GM18870 (cell line): Measurements from ENCODE around the gene PSMC2.
"Not testable (repeated sequence)": the region's sequence is repeated elsewhere in the genome, so short reads cannot be mapped to it uniquely, and the experiment has no call there.

Experiments
- ATAC-seq: cut with Tn5 transposase; IDR thresholded peaks from one replicate; pipeline ENCODE4 v1.9.1; 2021; ENCODE audit warnings: moderate library complexity; ENCODE audit not compliant: unreplicated experiment

Gene PSMC2

DNA sequence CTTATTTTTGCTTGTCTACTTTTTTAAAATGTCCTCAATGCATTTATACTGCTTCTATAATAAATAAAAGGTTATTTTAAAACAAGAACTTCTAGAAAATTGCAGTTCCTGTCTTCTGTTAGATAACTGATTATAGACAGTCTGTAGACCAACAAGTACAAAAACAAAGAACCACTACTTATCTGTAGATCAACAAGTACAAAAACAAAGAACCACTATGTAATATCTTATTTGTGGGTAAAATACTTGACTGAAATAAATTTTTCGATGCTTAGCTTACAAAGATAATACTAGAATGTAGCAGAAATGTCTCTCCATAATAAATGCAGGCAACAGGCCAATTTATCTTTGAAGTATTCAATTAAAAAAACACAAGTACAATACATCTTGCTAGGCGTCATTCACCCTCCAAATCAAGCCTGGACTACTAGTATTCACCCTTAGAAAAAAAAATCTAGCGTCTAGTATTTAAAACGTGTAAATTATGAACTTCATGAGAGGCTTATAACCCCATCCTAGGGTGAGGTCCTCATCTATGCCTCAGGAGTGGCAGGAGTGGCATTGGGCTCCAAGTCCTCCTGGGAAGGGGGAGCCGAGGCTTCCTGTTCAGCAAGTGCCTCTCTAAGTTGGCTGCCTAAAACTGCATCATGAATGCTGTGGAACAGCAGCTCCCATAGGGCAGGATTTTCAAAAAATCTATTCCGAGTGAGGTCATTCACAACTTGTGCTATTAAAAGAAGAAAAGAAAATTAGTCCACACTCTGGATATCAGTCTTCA lies 26.6 kb downstream of the PSMC2 start:
- no peak for ATAC-seq

DNA sequence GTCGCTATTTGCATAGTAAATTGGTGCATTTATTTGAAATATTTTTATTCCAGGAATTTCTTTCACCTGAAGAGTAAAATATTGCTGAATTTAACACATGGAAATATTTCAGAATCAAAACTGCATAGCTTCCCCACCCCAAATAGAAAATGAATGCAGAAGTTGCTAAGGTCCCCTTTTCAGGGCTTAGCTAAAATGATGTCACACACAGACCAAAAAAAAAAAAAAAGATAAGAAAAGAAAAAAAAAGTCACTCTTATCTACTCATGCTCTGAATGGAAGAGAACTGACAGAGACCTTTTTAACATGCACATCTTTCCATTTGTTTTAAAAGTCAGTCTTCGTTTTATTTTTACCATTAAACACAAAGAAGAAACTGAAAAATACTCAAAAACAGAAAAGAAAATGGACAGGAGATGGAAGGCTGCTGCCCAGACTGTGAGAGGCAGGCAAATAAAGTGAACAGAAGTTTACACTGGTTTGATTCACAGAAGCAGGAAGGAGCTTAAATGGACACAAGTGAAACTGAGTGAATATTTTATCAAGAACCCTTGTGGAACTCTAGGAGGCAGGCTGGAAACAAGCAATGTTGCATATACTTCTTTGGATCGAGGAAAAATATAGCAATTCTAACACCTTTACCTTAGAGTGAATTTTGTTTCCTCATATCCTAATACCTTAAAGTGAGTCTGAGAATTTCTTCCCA lies 32.0 kb downstream of the PSMC2 start:
- no peak for ATAC-seq

DNA sequence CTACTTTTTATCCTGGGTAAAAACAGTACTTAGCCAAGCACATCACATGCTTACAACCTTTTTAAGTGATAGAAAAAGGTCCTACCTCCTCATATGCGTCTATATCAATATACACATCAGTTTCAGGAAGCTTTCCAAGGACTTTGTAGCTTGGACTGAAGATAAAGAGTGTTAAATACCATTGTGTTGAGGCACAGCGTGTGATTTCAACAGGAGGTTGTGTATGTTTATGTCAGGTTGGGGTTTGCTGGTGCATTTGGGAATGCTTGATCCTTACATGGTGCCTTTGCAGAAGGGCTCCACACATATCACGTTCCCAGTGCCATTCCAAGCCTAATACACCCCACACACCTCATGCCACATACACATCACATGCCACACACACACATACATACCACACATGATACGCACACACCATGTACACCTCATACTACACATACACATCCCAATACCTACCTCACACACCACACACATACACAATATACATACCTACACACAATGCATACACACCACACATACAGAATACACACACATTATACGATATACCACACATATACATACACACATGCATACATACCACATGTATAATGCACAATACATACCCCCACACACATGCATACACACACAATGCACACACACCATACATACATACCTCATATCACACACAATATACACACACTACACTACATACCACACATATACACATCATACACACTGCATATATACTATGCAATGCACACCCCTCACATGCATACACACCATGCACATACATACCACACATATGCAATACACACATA lies 33.1 kb downstream of the PSMC2 start:
- ATAC-seq, result no peak

DNA sequence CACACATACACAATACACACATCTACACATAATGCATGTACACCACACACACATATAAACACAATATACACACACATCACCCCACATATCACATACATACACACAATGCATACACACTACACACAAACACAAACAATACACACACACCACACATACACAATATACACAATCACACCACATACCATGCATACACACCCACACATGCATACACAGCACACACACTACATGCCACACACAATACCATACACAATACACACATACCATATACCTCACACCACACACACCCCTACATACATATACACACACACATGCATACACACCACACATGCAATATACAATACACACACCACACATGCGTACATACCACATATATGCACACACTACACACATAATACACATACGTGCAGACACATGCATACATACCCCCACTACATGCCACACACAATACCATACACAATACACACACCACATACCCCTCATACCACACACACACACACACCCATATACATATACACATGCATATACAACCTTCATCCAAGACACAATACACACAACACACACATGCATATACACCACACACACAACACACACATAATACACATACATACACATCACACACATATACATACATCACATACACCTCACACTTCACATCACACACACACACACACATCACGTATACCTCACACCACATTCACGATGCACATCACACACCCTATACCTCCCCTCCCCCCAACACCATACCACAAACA lies 34.0 kb downstream of the PSMC2 start:
- ATAC-seq, result no peak

DNA sequence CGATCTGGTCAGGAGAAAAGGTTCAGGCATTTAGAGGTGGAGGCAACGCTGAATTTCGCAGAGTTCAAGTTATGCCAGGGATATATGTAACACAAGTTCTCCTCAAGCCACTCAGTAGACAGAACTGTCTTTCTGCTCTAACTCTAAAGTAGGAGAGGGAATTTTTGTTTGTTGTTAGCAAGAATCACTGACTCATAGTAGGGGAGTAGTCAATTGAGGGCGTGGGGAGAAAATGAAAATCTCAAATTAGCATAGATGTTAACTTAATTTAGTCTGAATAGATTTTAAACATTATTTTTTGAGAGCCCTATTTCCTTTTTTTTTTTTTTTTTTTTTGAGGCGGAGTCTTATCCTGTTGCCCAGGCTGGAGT lies 34.6 kb downstream of the PSMC2 start:
- ATAC-seq, result no peak

DNA sequence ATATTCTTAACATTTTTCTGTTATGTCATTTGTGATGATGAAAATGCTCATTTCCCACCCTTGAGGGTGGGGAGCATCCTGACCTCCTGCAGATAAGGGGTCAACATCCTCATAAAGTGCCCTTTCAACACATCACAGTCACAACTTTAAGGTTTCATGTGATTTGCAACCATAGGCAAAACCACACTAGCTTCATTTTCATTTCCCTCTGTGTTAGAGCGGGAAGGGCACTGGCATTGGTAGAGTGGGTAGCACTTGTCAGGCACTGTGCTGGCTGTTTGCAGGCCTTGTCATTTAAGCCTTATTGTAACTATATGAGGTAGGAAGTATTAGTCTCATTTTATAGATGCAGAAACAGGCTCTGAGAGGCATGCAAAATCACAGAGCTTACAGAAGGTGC lies 39.8 kb downstream of the PSMC2 start:
- no peak for ATAC-seq

DNA sequence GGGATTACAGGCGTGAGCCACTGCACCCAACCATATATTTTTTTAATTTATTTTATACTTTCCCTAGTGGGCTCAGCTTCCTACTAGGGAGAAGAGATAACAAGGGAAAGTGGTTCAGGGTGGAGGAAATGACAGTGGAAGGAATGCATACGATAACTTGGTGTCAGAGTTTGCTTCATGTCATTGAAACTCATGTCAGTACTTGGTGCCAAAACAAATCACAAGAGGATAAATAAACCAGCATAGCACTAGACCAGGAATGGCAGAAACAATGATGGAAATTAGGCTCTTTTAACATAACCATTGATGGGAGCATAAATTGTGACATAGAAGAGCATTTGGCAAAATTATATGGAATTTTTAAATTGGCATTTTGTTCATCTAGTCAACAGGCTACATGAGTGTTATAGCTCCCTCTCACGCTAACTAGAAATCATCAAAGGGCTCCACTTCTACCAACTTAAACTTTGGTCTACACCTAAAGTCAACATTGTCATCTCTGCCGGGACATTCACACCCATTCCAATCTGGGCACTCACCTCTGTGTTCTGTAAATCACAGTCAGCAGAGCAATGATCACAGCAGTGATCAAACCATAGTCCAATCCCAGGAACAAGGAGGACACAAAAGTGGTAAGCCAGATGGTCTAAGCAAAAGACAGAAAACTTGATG lies 41.2 kb downstream of the PSMC2 start:
- no peak for ATAC-seq

DNA sequence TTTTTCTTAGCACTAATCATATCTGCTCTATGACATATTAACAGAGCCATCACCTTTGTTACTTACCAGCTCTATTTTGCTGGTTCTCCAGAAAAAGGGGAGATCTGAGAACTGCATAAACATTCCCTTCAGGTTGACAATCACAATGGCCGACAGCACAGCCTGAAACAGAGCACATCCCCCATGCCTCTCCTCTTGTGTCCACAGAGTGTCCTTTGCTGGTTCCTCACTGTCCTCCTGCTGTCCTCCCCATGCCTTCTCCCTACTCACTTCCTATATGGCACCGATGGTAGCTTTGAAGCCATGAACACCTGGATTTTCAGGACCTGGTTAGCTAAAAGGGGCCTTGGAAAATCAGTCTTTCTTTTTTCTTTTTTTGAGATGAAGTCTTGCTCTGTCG lies 41.8 kb downstream of the PSMC2 start:
- no peak for ATAC-seq

DNA sequence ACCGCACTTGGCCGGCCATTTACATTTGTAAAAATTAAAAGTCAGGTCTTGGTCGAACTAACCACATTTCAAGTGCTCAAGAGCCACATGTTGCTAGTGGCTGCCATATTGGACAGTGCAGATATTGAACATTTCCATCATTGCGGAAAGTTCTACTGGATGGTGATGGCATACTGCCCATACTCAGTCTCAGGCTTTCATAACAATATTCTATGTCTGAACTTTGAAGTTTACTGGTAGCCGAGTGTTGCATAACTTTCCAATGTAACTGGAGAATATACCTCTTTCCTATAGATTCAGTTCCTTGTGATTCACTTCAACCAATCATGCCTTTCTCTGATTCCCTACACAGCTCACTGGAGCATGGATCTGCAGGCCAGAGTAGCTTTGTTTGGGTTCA lies 43.7 kb downstream of the PSMC2 start:
- no peak for ATAC-seq

DNA sequence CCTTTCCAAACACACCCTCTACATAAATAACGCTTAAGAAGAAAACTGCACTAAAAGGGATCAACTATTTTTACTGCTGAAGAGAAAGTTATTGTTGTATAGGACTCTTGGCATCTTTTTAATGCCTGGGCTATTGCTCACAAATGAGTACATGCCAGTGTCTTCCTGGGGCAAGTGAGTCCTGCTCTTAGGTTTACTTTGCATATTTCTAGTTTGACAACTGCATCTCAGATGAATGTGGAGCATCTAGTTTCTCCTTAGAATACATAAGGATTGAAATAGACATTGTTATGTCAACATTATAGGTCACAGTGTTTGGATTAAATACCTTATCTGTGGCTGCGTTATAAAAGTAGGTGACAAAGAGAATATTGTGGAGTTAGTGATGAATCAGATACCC lies 44.5 kb downstream of the PSMC2 start:
- ATAC-seq, result no peak

DNA sequence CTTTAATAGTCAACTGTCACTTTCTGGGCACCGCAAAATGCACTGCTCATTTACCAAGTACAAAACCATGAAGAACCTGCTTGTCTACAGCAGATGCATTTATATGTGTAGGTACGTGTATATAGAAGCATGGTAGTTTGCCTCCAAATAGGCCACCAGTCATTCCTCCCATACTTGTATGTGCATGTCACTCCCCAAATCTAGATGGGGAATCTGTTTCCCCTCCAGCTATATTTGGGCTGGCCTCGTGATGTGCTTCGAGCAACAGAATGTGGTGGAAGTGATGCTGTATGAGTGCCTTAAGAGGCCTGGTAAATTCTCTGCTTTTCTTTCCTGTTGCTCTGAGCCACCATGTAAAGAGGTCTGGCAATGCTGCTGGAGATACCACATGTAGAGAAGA lies 47.1 kb downstream of the PSMC2 start:
- ATAC-seq, result no peak

DNA sequence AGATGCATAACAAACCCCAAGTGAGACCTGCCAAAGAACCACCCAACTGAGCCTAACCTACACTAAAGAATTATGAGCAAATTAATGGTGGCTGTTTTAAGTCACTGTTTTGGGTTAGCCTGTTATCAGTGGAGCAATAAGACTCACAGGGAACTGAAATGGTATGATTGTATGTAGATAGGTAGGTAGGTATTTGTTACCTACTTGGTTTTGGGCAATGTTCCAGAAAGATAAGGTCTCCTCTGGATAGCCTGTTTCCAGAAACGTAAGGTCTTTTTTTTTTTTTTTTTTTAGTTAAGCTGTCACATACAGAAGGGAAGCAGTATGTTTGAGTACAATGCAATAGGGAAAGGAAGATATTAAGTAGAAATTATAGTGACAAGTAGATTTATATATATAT lies 47.6 kb downstream of the PSMC2 start:
- ATAC-seq, result no peak

DNA sequence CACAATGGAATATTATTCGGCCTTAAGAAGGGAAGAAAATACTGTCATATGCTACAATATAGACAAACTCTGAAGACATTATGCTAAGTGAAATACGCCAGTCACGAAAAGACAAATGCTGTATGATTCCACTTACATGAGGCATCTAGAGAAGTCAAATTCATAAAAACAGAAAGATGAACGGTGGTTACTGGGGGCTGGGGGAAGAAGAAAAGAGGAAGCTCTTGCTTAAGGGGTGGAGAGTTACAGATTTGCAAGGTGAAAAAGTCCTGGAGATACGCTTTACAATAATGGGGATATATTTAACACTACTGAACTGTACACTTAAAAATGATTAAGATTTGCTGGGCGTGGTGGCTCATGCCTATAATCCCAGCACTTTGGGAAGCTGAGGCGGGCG lies 49.0 kb downstream of the PSMC2 start:
- ATAC-seq, result no peak

DNA sequence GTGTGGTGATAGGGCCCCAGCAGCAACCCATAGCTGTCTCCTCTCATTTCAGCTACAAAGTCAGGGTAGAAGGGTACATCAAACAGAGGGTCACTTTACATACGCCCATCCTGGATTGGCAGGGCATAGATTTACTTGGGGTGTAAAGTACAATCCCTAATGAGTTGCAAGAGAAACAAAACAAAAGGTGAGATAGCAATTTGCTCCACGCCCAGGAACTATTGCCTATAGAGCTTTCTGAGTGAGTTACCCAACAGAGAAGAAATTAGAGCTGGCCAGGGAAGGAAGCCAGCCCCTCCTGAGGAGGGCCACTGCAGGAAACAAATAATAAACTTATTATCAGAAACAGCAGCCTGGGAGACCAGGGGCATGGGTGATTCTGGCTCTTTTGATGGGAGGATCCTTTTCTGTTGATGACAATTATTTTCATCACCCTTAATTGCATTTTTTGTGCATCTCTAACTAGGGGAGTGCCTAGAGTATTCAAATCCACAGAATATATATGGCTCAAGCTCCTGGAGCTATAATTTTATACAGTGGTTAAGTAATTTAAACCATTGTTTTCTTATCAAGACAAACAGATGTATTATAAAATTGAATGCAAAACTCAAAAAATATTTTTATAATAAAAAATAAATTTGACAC lies 51.2 kb downstream of the PSMC2 start:
- ATAC-seq, result no peak

DNA sequence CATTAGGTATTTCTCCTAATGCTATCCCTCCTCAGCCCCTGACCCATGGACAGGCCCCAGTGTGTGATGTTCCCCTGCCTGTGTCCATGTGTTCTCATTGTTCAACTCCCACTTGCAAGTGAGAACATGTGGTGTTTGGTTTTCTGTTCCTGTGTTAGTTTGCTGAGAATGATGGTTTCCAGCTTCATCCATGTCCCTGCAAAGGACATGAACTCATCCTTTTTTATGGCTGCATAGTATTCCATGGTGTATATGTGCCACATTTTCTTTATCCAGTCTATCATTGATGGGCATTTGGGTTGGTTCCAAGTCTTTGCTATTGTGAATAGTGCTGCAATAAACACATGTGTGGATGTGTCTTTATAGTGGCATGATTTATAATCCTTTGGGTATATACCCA lies 52.2 kb downstream of the PSMC2 start:
- ATAC-seq, result not testable (repeated sequence)

DNA sequence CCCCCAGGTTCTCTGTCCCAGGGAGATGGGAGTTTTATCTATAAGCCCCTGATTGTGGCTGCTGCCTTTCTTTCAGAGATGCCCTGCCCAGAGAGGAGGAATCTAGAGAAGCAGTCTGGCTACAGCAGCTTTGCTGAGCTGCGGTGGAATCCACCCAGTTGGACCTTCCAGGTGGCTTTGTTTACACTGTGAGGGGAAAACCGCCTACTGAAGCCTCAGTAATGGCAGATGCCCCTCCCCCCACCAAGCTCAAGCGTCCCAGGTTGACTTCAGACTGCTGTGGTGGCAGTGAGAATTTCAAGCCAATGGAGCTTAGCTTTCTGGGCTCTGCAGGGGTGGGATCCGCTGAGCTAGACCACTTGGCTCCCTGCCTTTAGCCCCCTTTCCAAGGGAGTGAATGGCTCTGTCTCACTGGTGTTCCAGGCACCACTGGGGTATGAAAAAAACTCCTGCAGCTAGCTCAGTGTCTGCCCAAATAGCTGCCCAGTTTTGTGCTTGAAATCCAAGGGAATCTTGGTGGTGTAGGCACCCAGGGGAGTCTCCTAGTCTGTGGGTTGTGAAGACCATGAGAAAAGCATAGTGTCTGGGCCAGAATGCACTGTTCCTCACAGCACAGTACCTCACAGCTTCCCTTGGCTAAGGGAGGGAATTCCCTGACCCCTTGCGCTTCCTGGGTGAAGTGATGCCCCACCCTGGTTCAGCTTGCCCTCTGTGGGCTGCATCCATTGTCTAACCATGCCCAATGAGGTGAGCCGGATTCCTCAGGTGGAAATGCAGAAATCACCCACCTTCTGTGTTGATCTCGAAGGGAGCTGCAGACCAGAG lies 58.6 kb downstream of the PSMC2 start:
- ATAC-seq, result not testable (repeated sequence)

DNA sequence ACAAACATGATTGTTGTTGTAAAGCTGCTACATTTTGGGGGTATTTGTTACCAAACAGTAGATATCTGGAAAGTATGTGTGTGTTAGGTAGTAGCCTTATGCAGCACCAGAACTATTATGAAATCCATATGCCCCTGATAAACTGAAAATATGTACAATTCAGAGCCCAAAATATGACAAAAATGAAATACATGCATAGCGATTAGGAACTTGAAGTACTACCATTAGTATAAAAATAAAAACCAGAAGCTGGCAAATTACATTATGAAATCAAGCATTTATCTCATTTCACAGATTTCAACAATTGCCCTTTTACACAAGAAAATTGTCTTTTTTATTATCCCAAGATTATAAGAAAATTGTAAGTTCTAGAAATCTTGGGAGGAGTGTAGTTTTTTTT lies 64.7 kb downstream of the PSMC2 start:
- ATAC-seq, result no peak

DNA sequence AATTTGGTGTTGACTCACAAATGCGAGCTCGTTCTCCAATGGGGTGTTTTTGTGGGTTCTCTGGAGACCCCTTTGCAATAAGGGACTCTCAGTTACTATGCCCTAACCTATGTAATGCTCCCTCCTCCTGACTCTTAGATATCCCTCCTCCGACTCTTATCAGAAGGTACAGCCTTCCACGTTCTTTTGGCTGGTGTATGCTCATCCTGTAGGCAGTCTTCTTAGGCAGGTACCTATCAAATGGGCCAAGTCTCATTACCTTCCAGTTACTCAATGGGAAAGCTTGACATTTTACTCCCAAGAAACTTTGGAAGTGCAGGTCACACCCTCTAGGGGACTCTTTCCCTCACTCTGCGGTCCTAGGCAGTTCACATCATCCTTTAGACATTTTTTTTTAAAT lies 66.0 kb downstream of the PSMC2 start:
- ATAC-seq, result no peak

DNA sequence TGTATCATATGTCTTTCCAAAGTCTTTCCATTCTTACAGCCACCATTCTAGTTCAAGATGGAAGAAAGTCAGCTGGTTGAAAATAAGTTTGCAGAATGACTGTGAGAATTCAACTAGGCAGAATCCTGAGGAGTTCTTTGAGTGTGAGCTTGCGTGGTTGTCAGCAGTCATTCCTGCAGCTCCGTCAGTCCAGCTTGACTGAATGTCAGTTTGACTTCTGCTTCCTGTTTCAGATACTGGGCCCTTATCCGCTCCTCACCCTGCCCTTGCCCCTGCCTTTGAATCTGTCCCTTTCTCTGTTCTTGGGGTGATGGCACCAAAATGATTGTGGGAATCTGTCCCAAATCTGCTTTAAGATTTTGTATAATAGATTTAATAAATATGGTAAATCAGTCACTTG lies 70.8 kb downstream of the PSMC2 start:
- no peak for ATAC-seq
